Esophagus muscularis mucosa (tissue), 4 donors: ENCODE measurements around the gene EPAS1. TPM values are rescaled to one million over a fixed set of nuclear protein-coding genes. Genes with fewer than 3 reads are reported as not detected.
A peak's percentile ranks its signal among the peaks of the same experiment; 100 is the strongest.

Experiments used
- DNase-seq: peaks from one replicate; pipeline ENCODE4 v3.0.0-alpha.2; 2017; ENCODE audit errors: extremely low spot score
- H3K27ac ChIP-seq, 4 donors: fragments of 200-600 bp; sonication (generic); replicated peaks in 1 of 4; 1 replicate in 3 of 4; 2 replicates in 1 of 4; pipeline ENCODE4 v1.5.1; 2016 to 2019; ENCODE audit warnings: mild to moderate bottlenecking in 1 of 4
- H3K27me3 ChIP-seq, 4 donors: fragments of 200-600 bp; sonication (generic); one replicate each; pipeline versions ENCODE4 v1.5.1 to v1.6.0; 2016 to 2019
- H3K36me3 ChIP-seq, 4 donors: fragments of 200-600 bp; sonication (generic); one replicate each; pipeline ENCODE4 v1.5.1; 2016 to 2019
- H3K4me1 ChIP-seq, 4 donors: fragments of 200-600 bp; sonication (generic); one replicate each; pipeline ENCODE4 v1.5.1; 2016 to 2019
- H3K4me3 ChIP-seq, 4 donors: fragments of 200-600 bp; sonication (generic); 1 replicate in 2 of 4; 2 replicates in 2 of 4; pipeline ENCODE4 v1.5.1; 2016 to 2019; ENCODE audit warnings: mild to moderate bottlenecking in 4 of 4, moderate library complexity in 1 of 4
- H3K9me3 ChIP-seq, 4 donors: fragments of 200-600 bp; sonication (generic); 1 replicate in 3 of 4; 2 replicates in 1 of 4; pipeline ENCODE4 v1.5.1; 2016 to 2019
- CTCF ChIP-seq, 3 experiments: fragments of 200-600 bp in 2 of 3; fragments of 450-650 bp in 1 of 3; sonication (generic) in 2 of 3; IDR thresholded peaks; one replicate each; pipeline ENCODE4 v1.5.1; 2017 to 2019; ENCODE audit warnings: antibody characterized with exemption in 3 of 3, mild to moderate bottlenecking in 2 of 3, moderate library complexity in 1 of 3
- EP300 ChIP-seq: sonication (generic); formaldehyde crosslinking; IDR thresholded peaks from one replicate; pipeline ENCODE4 v1.6.1; 2017; ENCODE audit warnings: antibody characterized with exemption
- POLR2A ChIP-seq: fragments of 450-650 bp; IDR thresholded peaks from one replicate; pipeline ENCODE4 v1.6.1; 2017; ENCODE audit warnings: antibody characterized with exemption, moderate library complexity, mild to moderate bottlenecking, low read depth
- POLR2AphosphoS5 ChIP-seq, 2 donors: sonication (generic); formaldehyde crosslinking; IDR thresholded peaks; one replicate each; pipeline ENCODE4 v1.6.1; 2017; ENCODE audit warnings: antibody characterized with exemption in 2 of 2
- WGBS: methylation state at CpG from one replicate; pipeline ENCODE4 v1.1.5; 2018; 5-methylcytosine and 5-hydroxymethylcytosine counted together
- intact Hi-C: fragments of 100-400 bp; cut with DNase I; formaldehyde crosslinking; loops from one replicate; pipeline ENCODE4 v1.15.1; 2023
- total RNA-seq, 4 donors: library from RNA; depleted of rRNA; stranded (reverse); fragments of >200 nt; gene quantifications; one replicate each; pipeline versions ENCODE4 v1.1.0 to v1.2.1, GENCODE V29; 2016

EPAS1 gene
- total RNA-seq, 4 donors from 2014 or later, result 113 to 225 (median 183) TPM

DNA sequence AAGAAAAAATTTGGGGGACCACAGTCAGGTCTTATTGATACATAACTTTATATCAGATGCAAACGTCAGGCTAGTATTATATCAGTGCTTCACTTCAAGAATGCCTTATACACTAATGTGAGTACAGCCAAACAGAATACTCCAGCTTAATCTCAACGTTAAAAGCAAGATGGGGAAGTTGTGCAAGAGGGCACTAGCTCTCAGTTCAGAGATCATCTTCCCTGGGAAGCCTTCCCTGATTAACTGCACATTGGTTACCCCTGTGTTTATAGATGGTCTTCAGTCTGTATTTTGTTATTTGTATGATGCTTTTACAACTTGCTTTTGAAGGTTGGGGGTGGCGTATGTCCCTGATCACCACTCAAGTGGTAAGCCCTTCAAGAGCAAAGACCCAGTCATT is 11.4 kb downstream of the EPAS1 start:
- TF ChIP-seq EP300, result no peak
- TF ChIP-seq POLR2A, result no peak
- TF ChIP-seq POLR2AphosphoS5 (IDR thresholded peaks at IDR 0.05), result no peak
- no peak for TF ChIP-seq CTCF (IDR thresholded peaks at IDR 0.05)
- peak overlapping the region in 3 of 4 donors; percentile 49 to 57 (median 56) for H3K27ac ChIP-seq
- no peak overlapping the region for H3K4me3 ChIP-seq
- H3K36me3 ChIP-seq, result peaks cover 0 to 9% (median 0%) of the 10 kb centered on the region in 4 donors
- DNase-seq, result no peak
- H3K27me3 ChIP-seq, result no peaks in the 10 kb centered on the region
- intact Hi-C loops, result no loop called here
- 59% methylated on average over 3 of the region's 3 CpGs for WGBS
- H3K4me1 ChIP-seq, result peaks cover 70 to 94% (median 79%) of the 10 kb centered on the region in 4 donors
- H3K9me3 ChIP-seq, result no peaks in the 10 kb centered on the region

DNA sequence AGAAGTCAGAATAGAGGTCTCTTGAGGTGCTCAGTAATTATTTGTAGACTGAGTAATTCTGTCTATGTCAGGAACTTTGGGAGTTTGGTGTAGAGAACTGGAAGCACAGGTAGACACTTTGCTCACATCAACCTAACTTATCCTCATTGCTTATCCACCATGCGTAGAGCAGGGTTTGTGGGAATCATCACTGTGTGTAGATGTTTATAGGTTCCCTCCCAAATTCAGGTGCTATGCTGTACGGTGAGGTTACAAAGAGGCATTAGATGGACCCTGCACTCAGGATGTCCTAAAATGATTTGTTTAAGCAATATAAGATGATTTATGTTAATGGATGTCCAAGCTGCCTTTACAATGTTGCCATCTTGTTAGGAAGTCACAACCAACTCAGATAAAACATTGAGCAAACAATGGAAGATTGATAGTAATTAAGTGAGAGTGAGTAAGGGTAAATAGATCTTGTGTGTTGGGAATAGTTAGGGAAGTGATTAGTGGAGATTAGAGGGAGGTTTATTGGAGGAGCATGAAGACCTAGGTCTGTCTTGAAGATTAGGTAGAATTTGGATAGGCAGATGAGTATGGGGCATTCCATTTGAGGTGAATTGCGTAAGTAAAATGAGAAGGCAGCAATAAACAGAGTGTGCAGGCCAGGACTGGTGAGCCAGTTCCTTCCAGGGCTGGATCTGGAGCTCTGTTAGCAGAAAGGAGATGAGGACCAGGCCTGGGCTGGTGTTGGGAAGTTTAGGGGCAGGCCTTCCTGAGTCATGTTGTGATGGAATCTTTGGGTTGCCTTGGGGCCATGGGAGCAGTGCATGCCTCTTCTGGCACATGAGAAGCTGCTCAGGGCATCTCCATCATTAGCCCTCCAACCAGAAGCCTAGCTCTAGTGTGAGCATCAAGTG is 12.1 kb downstream of the EPAS1 start:
- TF ChIP-seq POLR2AphosphoS5 (IDR thresholded peaks at IDR 0.05) (no peak), POLR2A (no peak), EP300 (no peak), CTCF (IDR thresholded peaks at IDR 0.05) (no peak)
- WGBS, result 91% methylated on average over 3 of the region's 3 CpGs
- Histone ChIP-seq H3K27ac (peak overlapping the region in 3 of 4 donors; percentile 12 to 56 (median 24)), H3K4me3 (no peak overlapping the region), H3K36me3 (peaks cover 0 to 9% (median 0%) of the 10 kb centered on the region in 4 donors), H3K9me3 (no peaks in the 10 kb centered on the region), H3K27me3 (no peaks in the 10 kb centered on the region), H3K4me1 (peaks cover 71 to 94% (median 83%) of the 10 kb centered on the region in 4 donors)
- intact Hi-C loops, result no loop called here
- DNase-seq, result no peak

GRCh38 chr2:46310446-46310845 is 13.2 kb downstream of the EPAS1 start:
- DNase-seq, result no peak
- Histone ChIP-seq H3K4me1 (peaks cover 80 to 96% (median 87%) of the 10 kb centered on the region in 4 donors), H3K9me3 (no peaks in the 10 kb centered on the region), H3K4me3 (no peak overlapping the region), H3K27me3 (no peaks in the 10 kb centered on the region), H3K36me3 (no peaks in the 10 kb centered on the region), H3K27ac (peak overlapping the region in 2 of 4 donors; percentile 13 to 72)
- 90% methylated on average over 5 of the region's 5 CpGs for WGBS
- TF ChIP-seq CTCF (IDR thresholded peaks at IDR 0.05) (no peak), POLR2AphosphoS5 (IDR thresholded peaks at IDR 0.05) (no peak), POLR2A (no peak), EP300 (no peak)
- intact Hi-C loops, result no loop called here

DNA sequence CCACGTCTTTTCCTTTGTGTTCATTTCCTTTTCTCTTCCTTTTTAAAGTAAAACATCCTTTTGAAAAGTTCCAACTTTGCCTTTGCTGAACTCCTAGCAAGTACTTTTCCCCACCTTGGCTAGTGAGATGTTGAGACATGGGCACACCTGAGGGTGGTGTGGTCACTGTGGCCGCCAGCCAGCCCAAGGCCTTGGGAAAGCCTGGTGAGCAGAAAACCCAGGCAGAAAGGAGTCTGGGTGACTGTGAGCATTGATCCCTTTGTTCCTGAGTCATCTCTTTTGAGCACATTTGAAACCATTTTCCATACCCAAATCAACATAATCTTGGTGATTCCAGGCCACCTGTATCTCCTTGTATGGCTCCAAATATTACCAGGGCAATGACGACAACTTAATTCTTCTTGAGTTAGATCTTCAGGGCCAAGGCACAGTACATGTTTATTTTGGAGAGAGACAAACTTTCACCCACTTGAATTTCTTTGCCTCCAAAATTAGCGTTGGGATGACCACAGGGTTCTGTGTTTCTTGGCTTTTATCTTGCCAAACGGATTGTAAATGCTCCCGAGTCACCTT is 14.5 kb downstream of the EPAS1 start:
- H3K4me3 ChIP-seq, result no peak overlapping the region
- no peak for DNase-seq
- H3K36me3 ChIP-seq, result no peaks in the 10 kb centered on the region
- intact Hi-C loops, result no loop called here
- peak overlapping the region; percentile 13 to 72 (median 42) for H3K27ac ChIP-seq
- H3K4me1 ChIP-seq, result peaks cover 82 to 96% (median 89%) of the 10 kb centered on the region in 4 donors
- no peaks in the 10 kb centered on the region for H3K27me3 ChIP-seq
- TF ChIP-seq POLR2AphosphoS5 (IDR thresholded peaks at IDR 0.05) (no peak), POLR2A (no peak), CTCF (IDR thresholded peaks at IDR 0.05) (no peak), EP300 (no peak)
- WGBS, result 57% methylated on average over 6 of the region's 6 CpGs
- no peaks in the 10 kb centered on the region for H3K9me3 ChIP-seq
